ENCODE measurements around the gene CPZ.

The CPZ gene

GRCh38 chr4:8643986-8644385 lies 51.4 kb downstream of the CPZ start:
- TF ChIP-seq RAD21 (IDR thresholded peaks at IDR 0.05; ENCODE audit: low read depth): no peak
- no peak for TF ChIP-seq TEAD4 (IDR thresholded peaks at IDR 0.05)
- TF ChIP-seq USF1 (IDR thresholded peaks at IDR 0.05): no peak
- no peak for TF ChIP-seq YY1 (IDR thresholded peaks at IDR 0.05; ENCODE audit: low read depth)
- TF ChIP-seq CREB1 (IDR thresholded peaks at IDR 0.05; ENCODE audit: low read depth): no peak
- no peak for TF ChIP-seq CEBPB (IDR thresholded peaks at IDR 0.05)
- no peak for TF ChIP-seq REST (IDR thresholded peaks at IDR 0.05; ENCODE audit: low read depth)
- no peak for TF ChIP-seq ZBTB7A (IDR thresholded peaks at IDR 0.05; ENCODE audit: low read depth)
- TF ChIP-seq TAF1 (IDR thresholded peaks at IDR 0.05; ENCODE audit: low read depth): no peak
- TF ChIP-seq NFIC (IDR thresholded peaks at IDR 0.05): no peak

GRCh38 chr4:8644461-8644891 lies 51.9 kb downstream of the CPZ start:
- TF ChIP-seq TEAD4 (IDR thresholded peaks at IDR 0.05): no peak
- TF ChIP-seq TAF1 (IDR thresholded peaks at IDR 0.05; ENCODE audit: low read depth): no peak
- no peak for TF ChIP-seq CEBPB (IDR thresholded peaks at IDR 0.05)
- no peak for TF ChIP-seq TCF12 (IDR thresholded peaks at IDR 0.05; ENCODE audit: low read depth)
- no peak for TF ChIP-seq CREB1 (IDR thresholded peaks at IDR 0.05; ENCODE audit: low read depth)
- TF ChIP-seq MAX (IDR thresholded peaks at IDR 0.05): no peak
- TF ChIP-seq USF1 (IDR thresholded peaks at IDR 0.05): no peak
- TF ChIP-seq EGR1 (IDR thresholded peaks at IDR 0.05): no peak
- TF ChIP-seq FOXM1 (IDR thresholded peaks at IDR 0.05; ENCODE audit: borderline replicate concordance, low read depth): no peak

- TF ChIP-seq YY1 (IDR thresholded peaks at IDR 0.05; ENCODE audit: low read depth): no peak
- no peak for TF ChIP-seq USF1 (IDR thresholded peaks at IDR 0.05)
- no peak for TF ChIP-seq TEAD4 (IDR thresholded peaks at IDR 0.05)
- TF ChIP-seq EP300 (IDR thresholded peaks at IDR 0.05; ENCODE audit: borderline replicate concordance): no peak
- no peak for TF ChIP-seq CREB1 (IDR thresholded peaks at IDR 0.05; ENCODE audit: low read depth)
- no peak for TF ChIP-seq NFIC (IDR thresholded peaks at IDR 0.05)
- no peak for TF ChIP-seq FOXM1 (IDR thresholded peaks at IDR 0.05; ENCODE audit: borderline replicate concordance, low read depth)
- TF ChIP-seq REST (IDR thresholded peaks at IDR 0.05; ENCODE audit: low read depth): no peak
These were observed 52.6 kb downstream of the CPZ start for GRCh38 chr4:8644966-8645752.

- TF ChIP-seq TCF12 (IDR thresholded peaks at IDR 0.05; ENCODE audit: low read depth): no peak
- TF ChIP-seq NFIC (IDR thresholded peaks at IDR 0.05): no peak
- TF ChIP-seq YY1 (IDR thresholded peaks at IDR 0.05; ENCODE audit: low read depth): no peak
- TF ChIP-seq EP300 (IDR thresholded peaks at IDR 0.05; ENCODE audit: borderline replicate concordance): no peak
- TF ChIP-seq EGR1 (IDR thresholded peaks at IDR 0.05): no peak
- TF ChIP-seq RAD21 (IDR thresholded peaks at IDR 0.05; ENCODE audit: low read depth): no peak
- no peak for TF ChIP-seq USF1 (IDR thresholded peaks at IDR 0.05)
- TF ChIP-seq TAF1 (IDR thresholded peaks at IDR 0.05; ENCODE audit: low read depth): no peak
- TF ChIP-seq ZBTB7A (IDR thresholded peaks at IDR 0.05; ENCODE audit: low read depth): no peak
- TF ChIP-seq REST (IDR thresholded peaks at IDR 0.05; ENCODE audit: low read depth): no peak
These were observed 53.2 kb downstream of the CPZ start for GRCh38 chr4:8645753-8646124.

All from Ishikawa (cell line).